ENCODE results near the gene MLPH.

GRCh38 chr2:237514474-237515130 lies 27.6 kb downstream of the MLPH start:
- TF ChIP-seq CTCF (IDR thresholded peaks at IDR 0.05; ENCODE audit: low read depth, low read length, poor library complexity, severe bottlenecking) (no peak), EZH2phosphoT487 (IDR thresholded peaks at IDR 0.05; ENCODE audit: borderline replicate concordance, low read length) (no peak)
